ENCODE results near the gene PPP5C.
"Not testable (repeated sequence)": the region's sequence is repeated elsewhere in the genome, so short reads cannot be mapped to it uniquely, and the experiment has no call there.

Gene PPP5C

DNA sequence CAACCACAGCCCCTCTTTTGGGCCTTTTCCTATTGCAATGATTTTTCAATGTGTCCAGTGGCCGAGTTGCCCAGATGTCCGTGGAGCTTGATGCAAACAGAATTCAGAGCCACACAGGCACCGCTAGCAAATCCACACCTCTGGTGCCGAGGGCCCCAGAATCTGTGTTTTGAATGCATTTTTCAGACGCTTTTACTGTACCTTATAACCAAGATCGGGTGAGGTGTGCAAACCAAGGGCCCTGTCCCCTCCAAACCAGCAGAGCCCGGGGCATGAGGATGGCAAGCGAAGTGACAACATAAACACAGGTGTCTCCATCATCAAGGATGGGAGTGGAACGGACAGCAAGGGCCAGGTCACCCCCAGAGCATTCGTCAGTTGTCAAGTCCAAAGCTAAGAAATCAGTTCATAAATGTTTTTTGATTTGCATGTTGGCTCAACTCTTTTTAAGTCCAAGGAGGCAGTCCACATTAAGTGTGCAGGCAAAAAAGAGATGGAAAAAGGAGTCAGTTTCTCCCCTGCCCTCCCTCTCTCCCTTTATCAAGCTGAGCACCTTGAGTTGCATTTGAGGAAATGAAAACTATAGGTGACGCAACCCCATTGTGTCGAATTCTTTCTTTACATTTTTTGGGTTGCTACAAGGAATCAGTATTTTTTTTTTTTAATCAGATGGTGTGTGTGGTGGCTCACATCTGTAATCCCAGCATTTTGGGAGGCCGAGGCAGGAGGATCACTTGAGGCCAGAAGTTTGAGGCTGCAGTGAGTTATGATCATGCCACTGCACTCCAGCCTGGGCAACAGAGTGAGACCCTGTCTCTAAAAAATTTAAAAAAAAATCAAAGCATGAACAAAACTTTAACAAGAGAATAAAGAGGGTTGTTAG is 63.6 kb downstream of the PPP5C start:
- no peak for DNase-seq

GRCh38 chr19:46411088-46411924 is 64.4 kb downstream of the PPP5C start:
- DNase-seq = no peak

GRCh38 chr19:46411925-46412649 is 65.2 kb downstream of the PPP5C start:
- DNase-seq = peak in 1 of 2 experiments; percentile 11

DNA sequence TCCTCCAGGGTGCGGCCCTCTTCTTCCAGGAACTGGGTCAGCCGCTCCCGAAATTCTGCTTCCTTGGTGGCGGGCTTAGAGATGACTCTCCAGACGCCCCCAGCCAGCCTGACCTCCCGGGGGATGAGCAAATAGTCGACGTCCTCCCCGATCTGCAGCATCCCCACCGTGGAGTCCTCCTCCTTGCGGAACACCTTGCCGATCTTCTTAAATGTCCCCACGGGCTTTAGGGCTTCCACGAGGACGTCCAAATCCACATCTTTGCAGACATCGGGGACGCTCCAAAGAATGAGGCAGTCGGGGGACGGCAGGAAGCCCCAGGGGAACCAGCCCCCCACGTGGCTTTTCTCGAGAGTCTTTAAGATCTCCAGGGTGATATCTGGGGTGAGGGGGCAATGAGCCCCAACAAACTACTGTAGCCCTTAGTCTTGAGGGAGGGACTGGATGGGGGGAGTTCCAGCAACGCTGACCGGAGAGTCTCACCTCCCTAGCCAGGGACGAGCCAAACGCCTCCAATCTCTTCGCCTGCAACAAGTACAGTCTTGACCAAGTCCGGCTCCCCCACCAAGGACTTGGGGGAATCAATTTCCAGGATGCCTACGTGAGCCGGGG is 65.9 kb downstream of the PPP5C start:
- DNase-seq = no peak

DNA sequence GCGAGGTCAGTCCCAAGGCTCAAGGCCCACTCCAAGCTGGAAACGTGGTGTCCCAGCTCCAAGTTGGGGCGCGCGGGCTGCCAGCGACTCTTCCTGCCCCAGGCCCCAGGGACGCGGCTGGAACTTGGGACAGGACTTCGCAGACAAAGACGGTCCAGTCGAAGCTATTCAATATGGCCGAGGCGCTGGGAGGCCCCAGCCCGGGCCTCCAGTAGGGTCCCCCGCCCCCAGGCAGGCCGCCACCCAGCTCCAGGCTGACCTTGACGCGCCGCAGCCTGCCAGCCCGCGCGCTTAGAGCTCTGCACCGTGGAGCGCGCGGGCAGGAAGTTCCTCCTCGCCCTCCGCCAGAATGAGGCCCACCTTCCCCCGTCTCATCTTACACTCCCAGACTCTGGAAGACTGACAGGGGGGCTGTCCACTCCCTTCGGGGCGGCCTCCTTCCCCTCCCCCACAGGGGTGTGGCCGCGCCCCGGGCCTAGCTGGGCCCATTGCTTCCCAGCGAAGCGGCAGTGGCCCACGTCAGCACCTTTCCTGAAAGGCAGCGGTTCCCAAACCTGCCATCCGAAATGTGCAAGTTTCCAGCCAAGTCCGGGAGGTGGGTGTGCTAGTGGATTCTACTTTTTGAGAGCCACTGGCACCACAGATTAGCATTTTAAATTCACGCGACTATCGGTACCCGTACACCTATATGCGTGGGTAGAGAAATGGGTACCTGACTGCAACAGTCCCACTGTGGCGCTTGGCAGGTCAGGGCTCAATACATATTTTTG is 66.6 kb downstream of the PPP5C start, which contains the start of gene CCDC8:
TSS of gene CCDC8 (minus strand) at position 303 of the 770 bp plus-strand sequence. CDS start 754 bp downstream, outside the sequence.
- DNase-seq = peak; percentile 83 to 95

DNA sequence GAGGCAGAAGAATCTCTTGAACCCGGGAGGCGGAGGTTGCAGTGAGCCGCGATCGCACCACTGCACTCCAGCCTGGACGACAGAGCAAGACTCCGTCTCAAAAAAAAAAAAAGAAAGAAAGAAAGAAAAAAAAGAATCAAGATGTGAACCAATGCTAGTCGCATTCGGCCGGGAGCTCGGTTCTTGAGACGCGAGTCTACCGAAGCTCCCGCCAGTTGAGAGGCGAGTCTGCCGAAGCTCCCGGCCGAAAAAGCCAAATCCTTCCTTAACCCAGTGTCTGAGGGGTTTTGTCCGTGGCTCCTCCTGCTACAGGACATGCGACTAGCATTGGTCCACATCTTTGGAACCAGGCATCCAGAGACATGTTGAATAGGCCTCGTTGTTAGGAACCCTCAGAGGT is 68.0 kb downstream of the PPP5C start:
- not testable (repeated sequence) for DNase-seq

DNA sequence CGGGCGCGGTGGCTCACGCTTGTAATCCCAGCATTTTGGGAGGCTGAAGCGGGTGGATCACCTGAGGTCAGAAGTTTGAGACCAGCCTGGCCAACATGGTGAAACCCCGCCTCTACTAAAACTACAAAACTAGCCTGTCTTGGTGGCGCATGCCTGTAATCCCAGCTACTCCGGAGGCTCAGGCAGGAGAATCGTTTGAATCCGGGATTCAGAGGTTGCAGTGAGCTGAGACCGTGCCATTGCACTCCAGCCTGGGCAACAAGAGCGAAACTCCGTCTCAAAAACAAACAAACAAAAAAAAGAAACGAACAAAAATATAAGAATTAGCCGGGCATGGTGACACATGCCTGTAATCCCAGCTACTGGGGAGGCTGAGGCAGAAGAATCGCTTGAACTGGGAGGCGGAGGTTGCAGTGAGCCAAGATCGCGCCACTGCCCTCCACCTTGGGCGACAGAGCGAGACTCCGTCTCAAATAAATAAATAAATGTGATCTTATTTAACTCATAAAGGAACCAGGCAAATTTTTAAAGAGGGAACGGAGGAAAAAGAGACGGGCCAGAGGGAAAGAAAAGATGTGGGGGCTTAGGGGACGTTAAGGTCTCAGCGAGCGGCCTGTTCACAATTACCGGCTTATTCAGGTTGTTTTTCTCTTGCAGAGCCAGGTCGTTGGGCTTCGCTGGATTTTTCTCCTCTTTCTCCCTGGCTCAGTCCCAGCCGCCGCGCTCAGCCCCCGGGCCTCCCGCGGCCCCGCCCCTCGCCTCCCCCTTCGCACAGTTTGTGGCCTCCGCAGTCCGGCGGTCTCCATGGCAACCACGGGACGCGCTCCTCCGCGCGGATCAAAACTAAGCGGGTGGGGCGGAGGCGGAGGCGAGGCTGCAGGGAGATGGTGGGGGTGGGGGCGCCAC is 69.2 kb downstream of the PPP5C start:
- peak; percentile 63 to 86 for DNase-seq

DNA sequence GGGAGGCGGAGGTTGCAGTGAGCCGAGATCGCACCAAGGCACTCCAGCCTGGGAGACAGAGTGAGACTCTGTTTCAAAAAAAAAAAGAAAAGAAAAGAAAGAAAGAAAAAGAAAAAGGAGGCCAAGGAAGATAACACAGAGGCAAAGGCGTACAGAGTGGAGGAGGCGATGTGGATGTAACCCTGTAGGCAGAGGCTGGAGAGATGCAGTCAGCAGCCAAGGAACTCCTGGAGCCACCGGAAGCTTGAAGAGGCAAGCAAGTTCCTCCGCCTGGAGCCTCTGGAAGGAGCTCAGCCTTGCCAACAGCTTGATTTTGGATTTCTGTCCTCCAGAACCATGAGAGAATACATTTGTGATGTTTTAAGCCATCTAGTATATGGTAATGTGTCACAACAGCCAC is 73.2 kb downstream of the PPP5C start:
- no peak for DNase-seq

- no peak for DNase-seq
Measured at GRCh38 chr19:46422344-46422743, 75.5 kb downstream of the PPP5C start.

GRCh38 chr19:46423188-46423587 is 76.3 kb downstream of the PPP5C start:
- no peak for DNase-seq

DNA sequence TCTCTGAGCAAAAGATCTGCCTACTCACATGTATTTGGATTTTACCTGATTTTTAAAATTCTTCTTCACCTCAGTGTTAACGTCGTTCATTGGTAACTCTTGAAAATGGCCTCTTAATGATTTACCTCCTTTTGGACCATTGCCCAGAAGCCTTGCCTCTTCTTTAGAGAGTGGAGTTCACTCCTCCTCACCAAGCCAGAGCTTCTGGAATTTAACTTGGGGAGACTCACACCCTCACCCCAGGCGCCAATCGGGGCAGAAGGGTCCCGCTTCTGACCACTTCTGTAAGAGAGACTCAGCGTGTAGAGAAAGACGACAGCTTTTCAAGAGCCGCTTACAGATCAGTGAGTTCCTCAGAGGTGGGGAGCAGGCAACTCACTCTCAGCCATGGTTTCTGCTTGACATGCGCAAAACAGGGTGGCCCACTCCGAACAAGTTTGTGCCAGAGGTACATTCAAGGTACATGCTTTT is 79.2 kb downstream of the PPP5C start:
- peak in 1 of 2 experiments; percentile 26 for DNase-seq

GRCh38 chr19:46426506-46427162 is 79.7 kb downstream of the PPP5C start:
- peak; percentile 72 to 85 for DNase-seq

GRCh38 chr19:46427518-46428045 is 80.7 kb downstream of the PPP5C start:
- no peak for DNase-seq

GRCh38 chr19:46428239-46429135 is 81.6 kb downstream of the PPP5C start, which contains the start of gene PNMA8C:
PNMA8C (minus strand) TSS chr19:46428936; CDS start chr19:46428359, 577 bp downstream.
- peak; percentile 45 to 69 for DNase-seq

DNA sequence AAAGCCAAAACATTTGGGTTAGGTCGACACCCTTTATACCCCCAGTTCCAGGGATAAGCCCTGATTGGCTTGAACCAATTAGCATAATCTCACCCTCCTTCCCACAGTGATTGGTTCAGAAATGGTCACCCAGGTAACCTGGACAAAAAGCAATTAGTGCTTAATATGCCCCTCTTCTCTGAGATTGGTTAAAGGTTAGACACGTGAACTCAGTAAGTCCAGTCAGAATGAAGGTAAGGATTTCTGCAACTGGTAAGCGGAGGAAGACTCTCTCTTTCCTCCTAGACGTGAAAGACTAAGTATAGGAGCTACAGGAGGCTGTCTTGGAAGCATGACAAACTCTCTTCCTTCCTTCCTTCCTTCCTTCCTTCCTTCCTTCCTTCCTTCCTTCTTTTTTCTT is 83.1 kb downstream of the PPP5C start:
- peak in 1 of 2 experiments; percentile 60 for DNase-seq

- peak in 1 of 2 experiments; percentile 53 for DNase-seq
Measured at GRCh38 chr19:46431824-46432223, 84.9 kb downstream of the PPP5C start.

DNA sequence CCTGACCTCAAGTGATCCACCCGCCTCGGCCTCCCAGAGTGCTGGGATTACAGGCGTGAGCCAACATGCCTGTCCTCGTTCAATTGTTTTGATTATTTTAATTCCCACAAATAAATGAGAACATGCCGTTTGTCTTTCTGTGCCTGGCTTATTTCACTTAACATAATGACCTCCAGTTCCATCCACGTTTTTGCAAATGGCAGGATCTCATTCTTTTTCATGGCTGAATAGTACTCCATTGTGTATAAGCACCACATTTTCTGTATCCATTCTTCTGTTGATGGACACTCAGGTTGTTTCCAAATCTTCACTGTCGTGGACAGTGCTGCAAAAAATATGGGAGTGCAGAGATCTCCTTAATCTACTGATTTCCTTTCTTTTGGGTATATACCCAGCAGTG is 86.6 kb downstream of the PPP5C start:
- not testable (repeated sequence) for DNase-seq

GRCh38 chr19:46435009-46435408 is 88.1 kb downstream of the PPP5C start:
- DNase-seq = no peak

Measured in NCI-H524 (cell line).